ENCODE results near the gene ASCC3. TPM values are rescaled to one million over a fixed set of nuclear protein-coding genes. Genes with fewer than 3 reads are reported as not detected.
A peak's percentile ranks its signal among the peaks of the same experiment; 100 is the strongest.

ASCC3 gene
- total RNA-seq, 1 donor from 2014 or later: 15.3 TPM

- no peak for ATAC-seq
These were observed 411.8 kb downstream of the ASCC3 start for GRCh38 chr6:100469101-100469859.

GRCh38 chr6:100468016-100468622, 413.0 kb downstream of the ASCC3 start:
- no peak for ATAC-seq
- DNase-seq (ENCODE audit: low spot score): no peak

More at GRCh38 chr6:100469101-100469859, 411.8 kb downstream of the ASCC3 start:
- no peak for DNase-seq (ENCODE audit: low spot score)

GRCh38 chr6:100467129-100468015, 413.8 kb downstream of the ASCC3 start:
- DNase-seq (ENCODE audit: low spot score): no peak
- peak; percentile 31 for ATAC-seq

GRCh38 chr6:100466410-100467128, 414.6 kb downstream of the ASCC3 start:
- ATAC-seq (no peak), DNase-seq (ENCODE audit: low spot score) (no peak)

GRCh38 chr6:100465701-100466409, 415.3 kb downstream of the ASCC3 start:
- ATAC-seq: no peak
- DNase-seq (ENCODE audit: low spot score): no peak

GRCh38 chr6:100464903-100465700, 416.0 kb downstream of the ASCC3 start, which contains the start of gene SIM1:
SIM1 (minus strand) TSS chr6:100464921; CDS start chr6:100463468, 1,453 bp downstream.
- ATAC-seq (peak; percentile 65), DNase-seq (ENCODE audit: low spot score) (no peak)

GRCh38 chr6:100464162-100464851, 416.8 kb downstream of the ASCC3 start:
- no peak for ATAC-seq
- no peak for DNase-seq (ENCODE audit: low spot score)

- ATAC-seq (no peak), DNase-seq (ENCODE audit: low spot score) (no peak)
These were observed 417.4 kb downstream of the ASCC3 start for GRCh38 chr6:100463630-100464161.

- DNase-seq (ENCODE audit: low spot score) (no peak), ATAC-seq (peak; percentile 44)
These were observed 418.2 kb downstream of the ASCC3 start for GRCh38 chr6:100462706-100463629.

- ATAC-seq: no peak
- no peak for DNase-seq (ENCODE audit: low spot score)
These were observed 419.0 kb downstream of the ASCC3 start for GRCh38 chr6:100461917-100462705.

GRCh38 chr6:100461278-100461916, 419.7 kb downstream of the ASCC3 start:
- ATAC-seq: no peak

GRCh38 chr6:100460650-100461204, 420.4 kb downstream of the ASCC3 start:
- no peak for DNase-seq (ENCODE audit: low spot score)
- ATAC-seq: no peak

More at GRCh38 chr6:100461278-100461916, 419.7 kb downstream of the ASCC3 start:
- no peak for DNase-seq (ENCODE audit: low spot score)

- DNase-seq (ENCODE audit: low spot score) (no peak), ATAC-seq (no peak)
These were observed 421.4 kb downstream of the ASCC3 start for GRCh38 chr6:100459592-100460184.

- ATAC-seq (no peak), DNase-seq (ENCODE audit: low spot score) (no peak)
These were observed 422.1 kb downstream of the ASCC3 start for GRCh38 chr6:100458841-100459591.

All from left lobe of liver (tissue), 2 donors.